Thymus (tissue), 11 donors: ENCODE results near the gene AMDHD1. TPM values are rescaled to one million over a fixed set of nuclear protein-coding genes. Genes with fewer than 3 reads are reported as not detected.
"Not testable (repeated sequence)": the region's sequence is repeated elsewhere in the genome, so short reads cannot be mapped to it uniquely, and the experiment has no call there.

Experiments used
- DNase-seq, 9 donors: peaks; one replicate each; pipeline ENCODE4 v3.0.0-alpha.2; 2013; ENCODE audit warnings: low spot score in 9 of 9, low read depth in 6 of 9, missing footprints in 1 of 9
- H3K27ac ChIP-seq, 2 donors: one replicate each; pipeline ENCODE4 v1.5.1; 2013; ENCODE audit warnings: control low read depth in 1 of 2, low read depth in 1 of 2, low read length in 1 of 2, mild to moderate bottlenecking in 1 of 2, moderate library complexity in 1 of 2
- H3K27me3 ChIP-seq, 2 donors: one replicate each; pipeline ENCODE4 v1.5.1; 2013; ENCODE audit warnings: low read length in 1 of 2; ENCODE audit not compliant: control insufficient read depth in 2 of 2, insufficient read depth in 1 of 2
- H3K36me3 ChIP-seq, 2 donors: one replicate each; pipeline ENCODE4 v1.5.1; 2013; ENCODE audit warnings: low read length in 1 of 2, mild to moderate bottlenecking in 1 of 2, moderate library complexity in 1 of 2; ENCODE audit not compliant: control insufficient read depth in 2 of 2, insufficient read depth in 2 of 2
- H3K4me1 ChIP-seq, 2 donors: one replicate each; pipeline ENCODE4 v1.5.1; 2013; ENCODE audit warnings: low read length in 2 of 2; ENCODE audit not compliant: control insufficient read depth in 2 of 2, insufficient read depth in 2 of 2
- H3K4me3 ChIP-seq, 2 donors: one replicate each; pipeline ENCODE4 v1.5.1; 2013; ENCODE audit warnings: low read length in 2 of 2, control low read depth in 1 of 2, mild to moderate bottlenecking in 1 of 2
- H3K9me3 ChIP-seq, 2 donors: one replicate each; pipeline ENCODE4 v1.5.1; 2013; ENCODE audit warnings: low read length in 1 of 2, mild to moderate bottlenecking in 1 of 2; ENCODE audit not compliant: control insufficient read depth in 2 of 2, insufficient read depth in 1 of 2
- WGBS: extraction: QIAGEN DNeasy Blood & Tissue Kit; methylation state at CpG from one replicate; pipeline ENCODE4 v1.1.7; 2013; 5-methylcytosine and 5-hydroxymethylcytosine counted together
- polyA plus RNA-seq: library from polyadenylated mRNA; stranded (reverse); fragments of 200-250 nt; gene quantifications from one replicate; pipeline ENCODE4 v1.2.3, GENCODE V29; 2013
- total RNA-seq: library from RNA; stranded (reverse); fragments of 120-200 nt; gene quantifications from one replicate; pipeline ENCODE4 v1.2.4, GENCODE V29; 2013
- donor health status: healthy.

Gene AMDHD1
- total and polyA plus RNA-seq, 2 donors: 0.52 to 2.2 TPM

GRCh38 chr12:95956557-95957145, 13.5 kb downstream of the AMDHD1 start:
- Histone ChIP-seq H3K9me3 (no peaks in the 10 kb centered on the region), H3K27me3 (no peaks in the 10 kb centered on the region), H3K4me1 (no peaks in the 10 kb centered on the region), H3K36me3 (no peaks in the 10 kb centered on the region), H3K4me3 (no peak overlapping the region), H3K27ac (no peak overlapping the region)
- DNase-seq: no peak
- 95% methylated on average over 27 of the region's 27 CpGs for WGBS

- Histone ChIP-seq H3K4me3 (no peak overlapping the region), H3K27ac (no peak overlapping the region), H3K4me1 (no peaks in the 10 kb centered on the region), H3K9me3 (no peaks in the 10 kb centered on the region), H3K36me3 (no peaks in the 10 kb centered on the region), H3K27me3 (no peaks in the 10 kb centered on the region)
- peak in 2 of 9 donors; percentile 7 to 14 for DNase-seq
- WGBS: 88% methylated on average over 1 of the region's 1 CpG
Measured at GRCh38 chr12:95959107-95959506, 16.0 kb downstream of the AMDHD1 start.

- 79% methylated on average over 5 of the region's 5 CpGs for WGBS
- no peak for DNase-seq
- H3K4me3 ChIP-seq: no peak overlapping the region
Measured at GRCh38 chr12:95960241-95960640, 17.1 kb downstream of the AMDHD1 start.

GRCh38 chr12:95962222-95962621, 19.1 kb downstream of the AMDHD1 start:
- Histone ChIP-seq H3K36me3 (no peaks in the 10 kb centered on the region), H3K4me1 (no peaks in the 10 kb centered on the region), H3K27me3 (no peaks in the 10 kb centered on the region), H3K27ac (no peak overlapping the region), H3K4me3 (no peak overlapping the region), H3K9me3 (no peaks in the 10 kb centered on the region)
- WGBS: 90% methylated on average over 7 of the region's 7 CpGs
- no peak for DNase-seq

More at GRCh38 chr12:95960241-95960640, 17.1 kb downstream of the AMDHD1 start:
- no peaks in the 10 kb centered on the region for H3K36me3 ChIP-seq
- no peaks in the 10 kb centered on the region for H3K4me1 ChIP-seq
- no peaks in the 10 kb centered on the region for H3K9me3 ChIP-seq
- no peaks in the 10 kb centered on the region for H3K27me3 ChIP-seq
- no peak overlapping the region for H3K27ac ChIP-seq

- H3K9me3 ChIP-seq: no peaks in the 10 kb centered on the region
- no peaks in the 10 kb centered on the region for H3K4me1 ChIP-seq
- no peak for DNase-seq
- no peak overlapping the region for H3K4me3 ChIP-seq
- no peaks in the 10 kb centered on the region for H3K27me3 ChIP-seq
- H3K27ac ChIP-seq: no peak overlapping the region
- no peaks in the 10 kb centered on the region for H3K36me3 ChIP-seq
- WGBS: 96% methylated on average over 2 of the region's 2 CpGs
Measured at GRCh38 chr12:95963096-95963495, 20.0 kb downstream of the AMDHD1 start.

- DNase-seq: no peak
- no peaks in the 10 kb centered on the region for H3K9me3 ChIP-seq
- no peak overlapping the region for H3K27ac ChIP-seq
- H3K4me1 ChIP-seq: no peaks in the 10 kb centered on the region
- no peaks in the 10 kb centered on the region for H3K27me3 ChIP-seq
- no peaks in the 10 kb centered on the region for H3K36me3 ChIP-seq
- H3K4me3 ChIP-seq: no peak overlapping the region
- WGBS: 98% methylated on average over 7 of the region's 7 CpGs
Measured at GRCh38 chr12:95966287-95966870, 23.2 kb downstream of the AMDHD1 start.

- no peaks in the 10 kb centered on the region for H3K4me1 ChIP-seq
- no peaks in the 10 kb centered on the region for H3K9me3 ChIP-seq
- WGBS: over 99% methylated on average over 2 of the region's 2 CpGs
- no peak overlapping the region for H3K27ac ChIP-seq
- DNase-seq: no peak
- H3K4me3 ChIP-seq: no peak overlapping the region
- H3K27me3 ChIP-seq: no peaks in the 10 kb centered on the region
- H3K36me3 ChIP-seq: no peaks in the 10 kb centered on the region
Measured at GRCh38 chr12:95967301-95967700, 24.2 kb downstream of the AMDHD1 start.

- not testable (repeated sequence) for H3K4me3 ChIP-seq, H3K27ac ChIP-seq, H3K36me3 ChIP-seq, H3K27me3 ChIP-seq, DNase-seq, H3K9me3 ChIP-seq, H3K4me1 ChIP-seq
- WGBS: 98% methylated on average over 28 of the region's 28 CpGs
Measured at GRCh38 chr12:95969116-95969515, 26.0 kb downstream of the AMDHD1 start.

GRCh38 chr12:95970905-95971304, 27.8 kb downstream of the AMDHD1 start:
- no peak overlapping the region for H3K27ac ChIP-seq
- no peaks in the 10 kb centered on the region for H3K9me3 ChIP-seq
- no peak overlapping the region for H3K4me3 ChIP-seq
- no peak for DNase-seq
- H3K36me3 ChIP-seq: no peaks in the 10 kb centered on the region
- no peaks in the 10 kb centered on the region for H3K4me1 ChIP-seq
- WGBS: 92% methylated on average over 7 of the region's 7 CpGs
- H3K27me3 ChIP-seq: no peaks in the 10 kb centered on the region
